ENCODE results near the gene ACOT11. TPM values are rescaled to one million over a fixed set of nuclear protein-coding genes. Genes with fewer than 3 reads are reported as not detected.

The ACOT11 gene
- total RNA-seq, 1 donor from 2014 or later = 0.86 TPM

DNA sequence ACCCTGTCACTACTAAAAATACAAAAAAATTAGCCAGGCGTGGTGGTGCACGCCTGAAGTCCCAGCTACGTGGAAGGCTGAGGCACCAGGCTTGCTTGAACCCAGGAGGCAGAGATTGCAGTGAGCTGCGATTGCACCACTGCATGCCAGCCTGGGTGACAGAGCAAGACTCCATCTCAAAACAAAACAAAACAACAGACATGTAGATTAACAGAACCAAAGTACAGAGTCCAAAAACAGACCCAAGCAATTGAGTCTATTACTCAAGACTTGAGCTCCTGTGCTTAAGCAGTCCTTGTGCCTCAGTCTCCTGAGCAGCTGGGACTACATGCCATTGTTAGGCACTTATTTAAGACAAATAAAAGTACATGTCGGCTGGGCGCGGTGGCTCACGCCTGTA is 9.5 kb upstream of the ACOT11 start:
- no peak overlapping the region for H3K4me3 ChIP-seq (ENCODE audit: low read depth, low read length)
- TF ChIP-seq, protein P1, sequence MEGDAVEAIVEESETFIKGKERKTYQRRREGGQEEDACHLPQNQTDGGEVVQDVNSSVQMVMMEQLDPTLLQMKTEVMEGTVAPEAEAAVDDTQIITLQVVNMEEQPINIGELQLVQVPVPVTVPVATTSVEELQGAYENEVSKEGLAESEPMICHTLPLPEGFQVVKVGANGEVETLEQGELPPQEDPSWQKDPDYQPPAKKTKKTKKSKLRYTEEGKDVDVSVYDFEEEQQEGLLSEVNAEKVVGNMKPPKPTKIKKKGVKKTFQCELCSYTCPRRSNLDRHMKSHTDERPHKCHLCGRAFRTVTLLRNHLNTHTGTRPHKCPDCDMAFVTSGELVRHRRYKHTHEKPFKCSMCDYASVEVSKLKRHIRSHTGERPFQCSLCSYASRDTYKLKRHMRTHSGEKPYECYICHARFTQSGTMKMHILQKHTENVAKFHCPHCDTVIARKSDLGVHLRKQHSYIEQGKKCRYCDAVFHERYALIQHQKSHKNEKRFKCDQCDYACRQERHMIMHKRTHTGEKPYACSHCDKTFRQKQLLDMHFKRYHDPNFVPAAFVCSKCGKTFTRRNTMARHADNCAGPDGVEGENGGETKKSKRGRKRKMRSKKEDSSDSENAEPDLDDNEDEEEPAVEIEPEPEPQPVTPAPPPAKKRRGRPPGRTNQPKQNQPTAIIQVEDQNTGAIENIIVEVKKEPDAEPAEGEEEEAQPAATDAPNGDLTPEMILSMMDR (conservative IDR thresholded peaks at IDR 0.05; ENCODE audit: low read depth, low read length) = no peak
- DNase-seq (ENCODE audit: low read depth) = no peak

DNA sequence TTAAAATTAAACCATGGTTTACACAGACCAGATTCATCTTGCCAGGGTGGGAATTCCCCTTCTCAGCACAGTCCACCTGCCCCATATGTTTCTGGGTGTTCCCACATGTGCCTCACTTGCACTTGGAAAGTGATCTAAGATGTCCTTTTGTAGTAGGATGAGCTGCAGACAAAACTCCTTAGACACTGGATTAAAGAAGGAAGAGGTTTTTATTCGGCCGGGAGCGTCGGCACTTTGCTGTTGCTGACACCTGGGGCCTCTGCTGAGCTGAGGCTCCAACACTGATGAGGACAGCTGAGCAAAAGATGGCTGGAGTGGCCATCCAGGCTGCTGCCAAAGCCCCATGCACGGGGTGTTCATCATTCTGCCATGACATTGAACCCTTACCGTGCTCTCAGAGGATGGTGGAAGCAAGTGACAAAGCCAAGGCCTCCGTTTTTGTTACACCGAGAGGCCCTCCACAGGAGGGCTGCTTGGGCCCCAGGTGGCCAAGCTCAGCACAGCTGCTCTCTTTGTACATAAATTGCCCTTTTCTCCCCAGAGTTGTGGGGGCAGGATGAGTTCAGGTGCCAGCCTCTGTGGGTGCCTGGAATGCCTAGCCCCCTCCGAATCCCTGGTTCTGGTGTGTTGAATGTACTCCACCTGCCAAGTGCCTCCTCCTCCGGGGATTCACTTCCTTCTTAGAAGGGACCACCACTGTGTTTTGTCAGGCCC is 7.3 kb upstream of the ACOT11 start:
- TF ChIP-seq, protein P1 (conservative IDR thresholded peaks at IDR 0.05; ENCODE audit: low read depth, low read length) = no peak
- H3K4me3 ChIP-seq (ENCODE audit: low read depth, low read length) = no peak overlapping the region
- no peak for DNase-seq (ENCODE audit: low read depth)

DNA sequence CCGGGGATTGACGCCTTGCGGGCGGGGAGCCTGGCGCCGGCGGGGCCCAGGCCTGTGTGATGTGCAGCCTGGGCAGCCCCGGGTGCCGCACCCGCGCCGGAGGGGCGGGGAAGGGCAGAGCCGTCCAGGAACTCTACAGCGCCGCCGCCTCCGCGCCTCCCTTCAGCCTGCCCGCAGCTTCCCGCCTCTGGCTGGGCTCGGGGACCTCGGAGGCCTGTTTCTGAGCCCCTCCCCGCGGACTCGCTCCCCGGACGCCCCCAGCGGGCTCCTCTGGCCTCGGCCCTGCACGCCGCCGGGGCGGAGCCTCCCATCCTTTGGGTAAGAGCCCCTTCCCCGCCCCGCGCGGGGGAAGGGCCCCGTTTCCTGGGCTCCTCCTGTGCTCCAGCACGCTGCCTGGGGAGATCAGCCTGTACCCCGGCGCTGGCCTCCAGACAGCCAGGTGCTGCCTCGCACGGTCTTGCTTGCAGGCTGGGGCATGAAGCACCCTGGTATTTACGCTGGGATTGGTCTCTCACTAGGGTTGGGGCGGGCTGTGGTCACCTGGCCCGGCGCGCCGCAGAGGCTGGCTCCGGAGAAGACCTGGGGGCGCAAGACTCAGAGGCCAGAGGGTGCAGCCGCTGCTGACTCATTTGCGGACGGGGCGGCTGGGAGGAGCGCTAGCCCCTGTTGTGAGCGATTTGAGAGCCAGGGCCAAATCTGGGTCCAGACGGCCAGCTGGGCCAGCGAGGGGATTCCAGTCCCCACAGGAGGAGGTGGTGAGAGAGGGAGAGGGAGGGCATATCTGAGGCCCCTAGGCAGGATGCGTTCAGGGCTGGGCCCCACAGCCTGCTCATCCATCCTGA is 5.7 kb upstream of the ACOT11 start:
- TF ChIP-seq, protein P1 (conservative IDR thresholded peaks at IDR 0.05; ENCODE audit: low read depth, low read length) = no peak
- peak overlapping the region; percentile 52 for H3K4me3 ChIP-seq (ENCODE audit: low read depth, low read length)
- DNase-seq (ENCODE audit: low read depth) = no peak

DNA sequence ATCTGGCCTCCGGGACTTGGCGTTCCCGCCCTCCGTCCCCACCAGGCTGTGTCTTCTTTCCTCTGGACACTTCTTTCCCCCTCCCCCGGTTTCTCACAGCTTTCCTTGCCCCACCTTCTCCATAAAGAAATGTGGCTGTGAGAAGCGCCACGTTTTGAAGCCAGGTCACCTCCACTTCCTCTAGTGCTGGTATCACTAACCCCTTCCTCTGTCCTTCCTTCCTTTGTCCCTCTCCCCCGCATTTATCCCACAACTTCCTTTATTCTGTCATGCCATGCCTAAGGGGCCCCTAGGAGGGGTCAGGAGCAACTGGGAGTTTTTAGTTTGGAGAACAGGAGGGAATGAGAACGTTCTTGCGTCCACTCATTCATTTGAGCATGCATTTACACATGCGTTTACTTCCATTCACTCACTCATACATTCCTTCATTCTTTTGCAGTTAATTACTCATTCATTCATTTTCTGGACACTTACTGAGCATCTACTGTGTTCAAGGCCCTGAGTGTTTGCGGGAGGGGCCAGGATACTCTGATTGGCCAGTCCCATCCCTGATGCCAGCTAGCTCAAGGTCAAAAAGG is 5.0 kb upstream of the ACOT11 start:
- DNase-seq (ENCODE audit: low read depth) = no peak
- TF ChIP-seq, protein P1 (conservative IDR thresholded peaks at IDR 0.05; ENCODE audit: low read depth, low read length) = no peak
- H3K4me3 ChIP-seq (ENCODE audit: low read depth, low read length) = no peak overlapping the region

DNA sequence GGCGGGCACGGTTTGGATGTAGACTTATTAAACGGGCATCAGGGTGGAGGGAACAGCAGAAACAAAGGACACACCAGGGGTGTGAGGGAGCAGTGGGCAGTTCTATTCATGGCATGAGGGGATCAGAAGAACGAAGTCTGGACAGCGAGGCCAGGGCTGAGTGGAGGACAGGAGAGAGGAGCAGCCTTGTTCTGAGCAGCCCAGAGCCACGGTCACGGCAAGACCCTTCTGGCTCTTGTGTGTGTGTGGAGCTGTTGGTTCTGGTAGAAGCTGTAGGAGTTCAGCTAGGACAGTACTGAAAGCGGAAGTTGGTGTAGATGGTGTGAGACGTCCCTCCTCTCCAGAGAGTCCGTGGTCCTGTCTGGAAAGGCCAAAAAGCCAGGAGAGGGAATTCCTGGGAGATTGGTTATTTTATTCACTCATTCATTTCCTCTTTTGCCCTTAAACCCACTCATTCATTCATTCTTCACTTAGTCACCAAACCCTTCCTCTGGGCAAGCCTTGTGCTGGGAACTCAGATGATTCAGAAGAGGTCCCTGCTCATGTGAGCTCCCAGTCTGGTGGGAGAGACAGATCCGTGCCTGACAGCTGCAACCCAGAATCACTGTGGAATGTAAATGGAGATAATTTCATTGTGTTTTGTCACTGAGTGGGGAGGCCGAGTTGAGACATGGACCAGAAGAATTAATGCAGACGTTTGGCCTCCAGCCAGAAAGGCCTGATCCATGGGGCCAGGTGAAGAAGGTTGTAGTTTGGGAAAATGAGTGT is 4.1 kb upstream of the ACOT11 start:
- no peak overlapping the region for H3K4me3 ChIP-seq (ENCODE audit: low read depth, low read length)
- no peak for DNase-seq (ENCODE audit: low read depth)
- TF ChIP-seq, protein P1 (conservative IDR thresholded peaks at IDR 0.05; ENCODE audit: low read depth, low read length) = no peak

DNA sequence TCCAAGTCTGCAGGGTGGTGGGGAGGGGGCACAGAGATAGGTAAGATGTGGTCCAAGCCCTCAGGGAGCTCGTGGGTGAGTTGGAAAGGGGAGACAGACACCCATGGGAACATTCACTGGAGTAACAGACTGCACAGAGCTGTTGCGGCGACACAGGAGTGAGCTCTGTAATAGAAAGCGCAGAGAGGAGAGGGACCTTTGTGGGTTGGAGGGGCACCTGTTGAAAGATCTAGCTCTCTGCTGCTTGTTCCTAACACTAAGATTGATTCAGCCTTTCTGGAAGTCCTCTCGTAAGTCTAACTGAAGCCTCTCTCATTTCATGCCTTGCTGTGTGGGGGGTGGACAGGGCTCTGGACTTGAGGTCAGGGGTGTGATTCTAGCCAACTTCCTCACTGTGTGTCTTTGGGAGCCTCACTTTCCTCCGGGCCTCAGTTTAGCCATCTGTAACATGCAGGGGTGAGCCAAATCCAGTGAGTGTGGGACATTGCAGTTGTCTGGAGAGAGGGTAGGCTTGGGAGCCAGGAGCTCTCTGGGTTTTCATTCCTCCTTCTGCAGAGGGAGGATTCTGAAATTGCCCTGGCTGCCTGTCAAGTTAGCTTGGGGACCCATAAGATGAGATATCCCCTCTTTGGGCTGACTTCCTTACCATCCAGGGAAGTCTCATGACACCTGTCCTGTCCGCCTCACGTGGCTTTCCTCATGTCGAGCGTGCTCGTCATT is 2.0 kb upstream of the ACOT11 start:
- TF ChIP-seq, protein P1 (conservative IDR thresholded peaks at IDR 0.05; ENCODE audit: low read depth, low read length) = no peak
- H3K4me3 ChIP-seq (ENCODE audit: low read depth, low read length) = no peak overlapping the region

More for the DNA sequence above, 2.0 kb upstream of the ACOT11 start:
- no peak for DNase-seq (ENCODE audit: low read depth)
